ENCODE data around the gene RFNG.

The RFNG gene

GRCh38 chr17:82063424-82064415 lies 12.1 kb upstream of the RFNG start:
- H3K4me3 ChIP-seq (ENCODE audit: low read length), result peak overlapping the region; percentile 83
- TF ChIP-seq, protein P1, sequence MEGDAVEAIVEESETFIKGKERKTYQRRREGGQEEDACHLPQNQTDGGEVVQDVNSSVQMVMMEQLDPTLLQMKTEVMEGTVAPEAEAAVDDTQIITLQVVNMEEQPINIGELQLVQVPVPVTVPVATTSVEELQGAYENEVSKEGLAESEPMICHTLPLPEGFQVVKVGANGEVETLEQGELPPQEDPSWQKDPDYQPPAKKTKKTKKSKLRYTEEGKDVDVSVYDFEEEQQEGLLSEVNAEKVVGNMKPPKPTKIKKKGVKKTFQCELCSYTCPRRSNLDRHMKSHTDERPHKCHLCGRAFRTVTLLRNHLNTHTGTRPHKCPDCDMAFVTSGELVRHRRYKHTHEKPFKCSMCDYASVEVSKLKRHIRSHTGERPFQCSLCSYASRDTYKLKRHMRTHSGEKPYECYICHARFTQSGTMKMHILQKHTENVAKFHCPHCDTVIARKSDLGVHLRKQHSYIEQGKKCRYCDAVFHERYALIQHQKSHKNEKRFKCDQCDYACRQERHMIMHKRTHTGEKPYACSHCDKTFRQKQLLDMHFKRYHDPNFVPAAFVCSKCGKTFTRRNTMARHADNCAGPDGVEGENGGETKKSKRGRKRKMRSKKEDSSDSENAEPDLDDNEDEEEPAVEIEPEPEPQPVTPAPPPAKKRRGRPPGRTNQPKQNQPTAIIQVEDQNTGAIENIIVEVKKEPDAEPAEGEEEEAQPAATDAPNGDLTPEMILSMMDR (IDR thresholded peaks at IDR 0.05; ENCODE audit: insufficient read depth, low read depth, low read length, missing control alignments), result no peak
- no peak for DNase-seq (ENCODE audit: low read depth)

GRCh38 chr17:82062984-82063368 lies 11.4 kb upstream of the RFNG start:
- no peak overlapping the region for H3K4me3 ChIP-seq (ENCODE audit: low read length)
- no peak for DNase-seq (ENCODE audit: low read depth)

GRCh38 chr17:82062076-82062983 lies 10.7 kb upstream of the RFNG start:
- no peak overlapping the region for H3K4me3 ChIP-seq (ENCODE audit: low read length)
- DNase-seq (ENCODE audit: low read depth), result no peak
- TF ChIP-seq, protein P1 (IDR thresholded peaks at IDR 0.05; ENCODE audit: insufficient read depth, low read depth, low read length, missing control alignments), result no peak

More at GRCh38 chr17:82062984-82063368, 11.4 kb upstream of the RFNG start:
- TF ChIP-seq, protein P1 (IDR thresholded peaks at IDR 0.05; ENCODE audit: insufficient read depth, low read depth, low read length, missing control alignments), result no peak

GRCh38 chr17:82061047-82061925 lies 9.7 kb upstream of the RFNG start:
- TF ChIP-seq, protein P1 (IDR thresholded peaks at IDR 0.05; ENCODE audit: insufficient read depth, low read depth, low read length, missing control alignments), result no peak
- no peak overlapping the region for H3K4me3 ChIP-seq (ENCODE audit: low read length)
- DNase-seq (ENCODE audit: low read depth), result no peak

DNA sequence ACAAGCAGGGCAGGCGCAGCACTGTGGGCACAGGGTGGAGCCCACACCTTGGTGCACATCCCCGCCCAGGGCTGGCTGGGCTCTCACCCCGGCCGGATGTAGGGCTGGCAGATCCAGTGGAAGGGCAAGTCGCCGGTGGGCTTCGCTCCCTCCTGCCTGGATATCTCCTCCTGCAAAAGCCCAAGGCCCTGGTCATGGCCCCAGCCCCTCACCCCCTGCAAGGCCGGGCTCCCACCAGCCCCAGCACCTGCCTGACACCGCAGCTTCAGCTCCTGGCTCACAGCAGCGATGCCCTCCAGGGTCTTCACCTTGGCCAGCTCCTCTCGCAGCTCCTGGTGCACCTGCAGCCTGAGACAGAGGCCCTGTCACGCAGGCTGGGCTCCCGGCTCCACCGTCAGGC lies 9.0 kb upstream of the RFNG start:
- H3K4me3 ChIP-seq (ENCODE audit: low read length), result no peak overlapping the region
- TF ChIP-seq, protein P1 (IDR thresholded peaks at IDR 0.05; ENCODE audit: insufficient read depth, low read depth, low read length, missing control alignments), result no peak
- no peak for DNase-seq (ENCODE audit: low read depth)

GRCh38 chr17:82060001-82060380 lies 8.4 kb upstream of the RFNG start:
- no peak overlapping the region for H3K4me3 ChIP-seq (ENCODE audit: low read length)
- no peak for DNase-seq (ENCODE audit: low read depth)
- TF ChIP-seq, protein P1 (IDR thresholded peaks at IDR 0.05; ENCODE audit: insufficient read depth, low read depth, low read length, missing control alignments), result no peak

Measured in epithelial cell of esophagus (primary cell).